HCT116 (cell line): ENCODE measurements around the gene PLK5. TPM values are rescaled to one million over a fixed set of nuclear protein-coding genes. Genes with fewer than 3 reads are reported as not detected.
"Not testable (repeated sequence)": the region's sequence is repeated elsewhere in the genome, so short reads cannot be mapped to it uniquely, and the experiment has no call there.

Experiments used
- ATAC-seq: fragments of 200-7000 bp; cut with Tn5 transposase; 2 replicates; pipeline ENCODE4 v1.9.1; 2020; ENCODE audit warnings: mild to moderate bottlenecking, moderate library complexity
- BruUV-seq: library from RNA; stranded (reverse); fragments of 400-500 nt; replicated peaks from 2 replicates; lab custom pipeline; 2021; lab: Mats Ljungman, UMichigan
- CTCF ChIA-PET: fragments of 300-600 bp; sonication (Branson Sonifier 250); formaldehyde crosslinking; loops from one replicate; lab custom pipeline; 2021; ENCODE audit warnings: antibody characterized with exemption; lab: Charles Lee
- POLR2A ChIA-PET: fragments of 300-600, 350-600 bp; sonication (Branson Sonifier 250); formaldehyde crosslinking; loops from one replicate; lab custom pipeline; 2021; ENCODE audit warnings: antibody characterized with exemption; lab: Charles Lee
- RAD21 ChIA-PET, 2 experiments: fragments of 300-600 bp; sonication (Branson Sonifier 250); formaldehyde crosslinking; loops; one replicate each; lab custom pipeline; 2023; ENCODE audit warnings: low total read pairs in 2 of 2; ENCODE audit not compliant: uncharacterized antibody in 2 of 2, unreplicated experiment in 2 of 2, low non-redundant PET in 1 of 2; lab: Charles Lee
- DNase-seq: peaks from one replicate; pipeline ENCODE4 v3.0.0-alpha.2; 2010; ENCODE audit warnings: low read depth, low spot score
- H2AFZ ChIP-seq: fragments of 200-600 bp; shearing (Covaris generic), sonication (generic); 2 replicates; pipeline ENCODE4 v1.6.1; 2017; ENCODE audit warnings: low read depth, mixed run types, mixed read lengths, antibody characterized with exemption, low read length; ENCODE audit not compliant: poor library complexity, severe bottlenecking
- H3K27ac ChIP-seq: 2 replicates; pipeline ENCODE4 v1.5.1; 2012; ENCODE audit warnings: low read depth, low read length
- H3K27me3 ChIP-seq: fragments of 200-600 bp; sonication (generic); 2 replicates; pipeline ENCODE4 v1.6.1; 2016; ENCODE audit warnings: mixed run types, low read length, mixed read lengths; ENCODE audit not compliant: insufficient read depth
- H3K36me3 ChIP-seq, 2 experiments: fragments of 200-500 bp in 1 of 2; fragments of 200-600 bp in 1 of 2; sonication (Bioruptor generic) in 1 of 2; sonication (generic) in 1 of 2; 2 replicates each; pipeline versions ENCODE4 v1.5.1 to v1.6.1; 2014 to 2016; ENCODE audit warnings: low read length in 2 of 2, inconsistent platforms in 1 of 2, mixed read lengths in 1 of 2, mixed run types in 1 of 2; ENCODE audit not compliant: insufficient read depth in 2 of 2, control insufficient read depth in 1 of 2
- H3K4me1 ChIP-seq, 2 experiments: fragments of 200-600 bp in 1 of 2; sonication (generic) in 1 of 2; 2 replicates each; pipeline versions ENCODE4 v1.5.1 to v1.6.1; 2012 to 2017; ENCODE audit warnings: low read length in 2 of 2, inconsistent platforms in 1 of 2, mild to moderate bottlenecking in 1 of 2, mixed read lengths in 1 of 2, mixed run types in 1 of 2, moderate library complexity in 1 of 2; ENCODE audit not compliant: insufficient read depth in 2 of 2, control insufficient read depth in 1 of 2
- H3K4me2 ChIP-seq: fragments of 200-600 bp; sonication (generic); 2 replicates; pipeline ENCODE4 v1.6.1; 2017; ENCODE audit warnings: mixed run types, low read length, mixed read lengths
- H3K4me3 ChIP-seq, 2 experiments: fragments of 200-600 bp in 1 of 2; sonication (generic) in 1 of 2; replicated peaks in 1 of 2; 2 replicates each; pipeline ENCODE4 v1.5.1; 2011 to 2016; ENCODE audit warnings: low read length in 2 of 2, control low read depth in 1 of 2, low read depth in 1 of 2, mild to moderate bottlenecking in 1 of 2, mixed read lengths in 1 of 2, mixed run types in 1 of 2
- H3K79me2 ChIP-seq: fragments of 200-600 bp; sonication (generic); 2 replicates; pipeline ENCODE4 v1.6.1; 2017; ENCODE audit warnings: mild to moderate bottlenecking, mixed run types, low read length, moderate library complexity, mixed read lengths; ENCODE audit not compliant: insufficient read depth
- H3K9ac ChIP-seq: fragments of 200-600 bp; sonication (generic); 2 replicates; pipeline ENCODE4 v1.6.1; 2016; ENCODE audit warnings: low read length, mixed read lengths
- H3K9me2 ChIP-seq: fragments of 200-600 bp; sonication (generic), shearing (Covaris generic); 2 replicates; pipeline ENCODE4 v1.6.1; 2017; ENCODE audit warnings: mixed run types, mild to moderate bottlenecking, moderate library complexity; ENCODE audit not compliant: insufficient read depth
- H3K9me3 ChIP-seq, 2 experiments: fragments of 200-500 bp in 1 of 2; fragments of 200-600 bp in 1 of 2; sonication (Bioruptor generic) in 1 of 2; sonication (generic) in 1 of 2; 2 replicates each; pipeline ENCODE4 v1.6.1; 2014 to 2017; ENCODE audit warnings: low read length in 2 of 2, mixed read lengths in 2 of 2, inconsistent platforms in 1 of 2, low read depth in 1 of 2, mild to moderate bottlenecking in 1 of 2, mixed run types in 1 of 2, moderate library complexity in 1 of 2; ENCODE audit not compliant: control insufficient read depth in 1 of 2, insufficient read depth in 1 of 2
- H4K20me1 ChIP-seq: fragments of 200-600 bp; sonication (generic), shearing (Covaris generic); 2 replicates; pipeline ENCODE4 v1.6.1; 2017; ENCODE audit warnings: mixed run types, mild to moderate bottlenecking, moderate library complexity; ENCODE audit not compliant: insufficient read depth
- ATF3 ChIP-seq: IDR thresholded peaks from 2 replicates; pipeline ENCODE4 v1.6.1; 2012
- CBX3 ChIP-seq: IDR thresholded peaks from 2 replicates; pipeline ENCODE4 v1.6.1; 2012; ENCODE audit warnings: low read depth
- EGR1 ChIP-seq: IDR thresholded peaks from 2 replicates; pipeline ENCODE4 v1.6.1; 2012; ENCODE audit warnings: low read depth
- EZH2 ChIP-seq: fragments of 200-600 bp; sonication (generic); IDR thresholded peaks from 2 replicates; pipeline ENCODE4 v1.6.1; 2017; ENCODE audit warnings: antibody characterized with exemption, mixed run types
- EZH2phosphoT487 ChIP-seq: fragments of 200-600 bp; IDR thresholded peaks from 2 replicates; pipeline ENCODE4 v1.6.1; 2018; ENCODE audit warnings: antibody characterized with exemption, borderline replicate concordance
- POLR2A ChIP-seq: IDR thresholded peaks from 2 replicates; pipeline ENCODE4 v1.7.0; 2011; ENCODE audit warnings: borderline replicate concordance; ENCODE audit not compliant: insufficient read depth, insufficient read length; ENCODE audit errors: extremely low read depth
- POLR2AphosphoS5 ChIP-seq: IDR thresholded peaks from 2 replicates; pipeline ENCODE4 v1.6.1; 2011; ENCODE audit warnings: mild to moderate bottlenecking, low read depth, low read length, moderate library complexity
- RAD21 ChIP-seq: IDR thresholded peaks from 2 replicates; pipeline ENCODE4 v1.6.1; 2012; ENCODE audit warnings: low read depth, mild to moderate bottlenecking
- SIN3A ChIP-seq: IDR thresholded peaks from 2 replicates; pipeline ENCODE4 v1.6.1; 2012; ENCODE audit warnings: low read depth
- SRF ChIP-seq: IDR thresholded peaks from 2 replicates; pipeline ENCODE4 v1.6.1; 2012; ENCODE audit warnings: low read depth
- TCF7L2 ChIP-seq: IDR thresholded peaks from 2 replicates; pipeline ENCODE4 v1.7.0; 2011; ENCODE audit warnings: borderline replicate concordance, inconsistent platforms; ENCODE audit not compliant: insufficient read depth, insufficient read length; ENCODE audit errors: extremely low read depth
- YY1 ChIP-seq: IDR thresholded peaks from 2 replicates; pipeline ENCODE4 v1.6.1; 2011; ENCODE audit warnings: low read length, low read depth, moderate library complexity, mild to moderate bottlenecking; ENCODE audit not compliant: insufficient replicate concordance; ENCODE audit errors: extremely low read depth
- ZFX ChIP-seq: fragments of 450-650 bp; IDR thresholded peaks from 2 replicates; pipeline ENCODE4 v1.6.1; 2017
- ZNF274 ChIP-seq: fragments of 200-500 bp; sonication (Bioruptor generic); IDR thresholded peaks from 2 replicates; pipeline ENCODE4 v1.6.1; 2014; ENCODE audit warnings: mild to moderate bottlenecking, low read depth, low read length, inconsistent platforms
- intact Hi-C: fragments of 100-400 bp; cut with micrococcal nuclease; formaldehyde crosslinking; loops from 2 replicates; pipeline ENCODE4 v1.10.0; 2022
- total RNA-seq: library from RNA; stranded (reverse); gene quantifications from one replicate; pipeline ENCODE4 v1.2.1, GENCODE V29; 2021; ENCODE audit not compliant: unreplicated experiment
- TF ChIP-seq, protein P1 (sequence below), 3 experiments: fragments of 200-600 bp in 1 of 3; sonication (generic) in 1 of 3; IDR thresholded peaks in 2 of 3; conservative IDR thresholded peaks in 1 of 3; 2 replicates each; pipeline ENCODE4 v1.5.1; 2012 to 2017; ENCODE audit warnings: low read depth in 2 of 3, low read length in 2 of 3, antibody characterized with exemption in 1 of 3, borderline replicate concordance in 1 of 3, control low read depth in 1 of 3, mild to moderate bottlenecking in 1 of 3, mixed read lengths in 1 of 3, mixed run types in 1 of 3, moderate library complexity in 1 of 3; ENCODE audit not compliant: insufficient read depth in 1 of 3
- TF ChIP-seq, protein P2 (sequence below): IDR thresholded peaks from 2 replicates; pipeline ENCODE4 v1.6.1; 2012

The PLK5 gene
- total RNA-seq, 1 experiment from 2014 or later: not detected

DNA sequence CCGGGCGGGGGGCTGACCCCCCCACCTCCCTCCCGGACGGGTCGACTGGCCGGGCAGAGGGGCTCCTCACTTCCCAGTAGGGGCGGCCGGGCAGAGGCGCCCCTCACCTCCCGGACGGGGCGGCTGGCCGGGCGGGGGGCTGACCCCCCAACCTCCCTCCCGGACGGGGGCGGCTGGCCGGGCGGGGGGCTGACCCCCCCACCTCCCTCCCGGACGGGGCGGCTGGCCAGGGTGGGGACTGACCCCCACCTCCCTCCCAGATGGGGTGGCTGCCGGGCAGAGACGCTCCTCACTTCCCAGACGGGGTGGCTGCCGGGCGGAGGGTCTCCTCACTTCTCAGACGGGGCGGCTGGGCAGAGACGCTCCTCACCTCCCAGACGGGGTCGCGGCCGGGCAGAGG is 24.6 kb upstream of the PLK5 start:
- H3K4me2 ChIP-seq, H3K9me2 ChIP-seq, H2AFZ ChIP-seq, RAD21 ChIA-PET, H3K27ac ChIP-seq, H3K27me3 ChIP-seq, H4K20me1 ChIP-seq, CTCF ChIA-PET, POLR2A ChIA-PET, intact Hi-C loops, ATAC-seq, H3K79me2 ChIP-seq, DNase-seq, H3K9me3 ChIP-seq, H3K36me3 ChIP-seq, H3K9ac ChIP-seq, BruUV-seq, H3K4me3 ChIP-seq: not testable (repeated sequence)
- peaks cover 4 to 25% of the 10 kb centered on the region in 2 experiments; a peak in 3 of 4 replicates for H3K4me1 ChIP-seq

DNA sequence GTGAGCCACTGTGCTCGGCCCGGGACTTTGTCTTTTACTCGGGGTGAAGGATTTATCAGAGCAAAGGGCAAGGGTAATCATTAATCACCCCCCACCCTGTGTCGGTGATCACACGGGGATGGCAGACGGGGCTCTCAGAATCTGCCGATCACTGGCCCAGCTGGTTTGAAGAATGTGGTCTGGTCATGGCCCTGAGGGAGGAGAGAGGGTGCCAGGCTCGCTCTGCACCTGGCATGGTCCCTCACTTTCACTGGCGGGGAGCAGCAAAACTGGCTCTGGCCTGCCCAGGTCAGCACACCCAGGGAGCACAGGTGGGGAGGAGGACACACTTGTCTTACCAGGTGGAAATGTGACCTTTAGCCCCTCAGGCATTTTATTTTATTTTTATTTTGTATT is 22.7 kb upstream of the PLK5 start:
- no peak overlapping the region for H2AFZ ChIP-seq
- H3K9ac ChIP-seq: no peak overlapping the region
- H3K4me1 ChIP-seq: peaks cover 4 to 25% of the 10 kb centered on the region in 2 experiments; a peak in 3 of 4 replicates
- no TSS peak for BruUV-seq
- no peaks in the 10 kb centered on the region for H3K36me3 ChIP-seq
- H3K4me3 ChIP-seq: no peak overlapping the region
- DNase-seq (no peak), ATAC-seq (no peak)
- no peaks in the 10 kb centered on the region for H3K79me2 ChIP-seq
- no peaks in the 10 kb centered on the region for H3K9me3 ChIP-seq
- no peaks in the 10 kb centered on the region for H3K9me2 ChIP-seq
- H3K27me3 ChIP-seq: no peaks in the 10 kb centered on the region
- intact Hi-C loops: no loop called here
- ChIA-PET RAD21 (no interaction called here), POLR2A (no interaction called here), CTCF (interaction anchor here (1.1 kb wide), 1 partner anchor 10 kb away, joined by 4 read pairs; the partner anchor contains the start of gene REEP6)
- H4K20me1 ChIP-seq: no peaks in the 10 kb centered on the region
- no peak overlapping the region for H3K27ac ChIP-seq
- H3K4me2 ChIP-seq: no peak overlapping the region
- no peak for TF ChIP-seq ZNF274
- TF ChIP-seq SRF: no peak
- TF ChIP-seq, protein P1, sequence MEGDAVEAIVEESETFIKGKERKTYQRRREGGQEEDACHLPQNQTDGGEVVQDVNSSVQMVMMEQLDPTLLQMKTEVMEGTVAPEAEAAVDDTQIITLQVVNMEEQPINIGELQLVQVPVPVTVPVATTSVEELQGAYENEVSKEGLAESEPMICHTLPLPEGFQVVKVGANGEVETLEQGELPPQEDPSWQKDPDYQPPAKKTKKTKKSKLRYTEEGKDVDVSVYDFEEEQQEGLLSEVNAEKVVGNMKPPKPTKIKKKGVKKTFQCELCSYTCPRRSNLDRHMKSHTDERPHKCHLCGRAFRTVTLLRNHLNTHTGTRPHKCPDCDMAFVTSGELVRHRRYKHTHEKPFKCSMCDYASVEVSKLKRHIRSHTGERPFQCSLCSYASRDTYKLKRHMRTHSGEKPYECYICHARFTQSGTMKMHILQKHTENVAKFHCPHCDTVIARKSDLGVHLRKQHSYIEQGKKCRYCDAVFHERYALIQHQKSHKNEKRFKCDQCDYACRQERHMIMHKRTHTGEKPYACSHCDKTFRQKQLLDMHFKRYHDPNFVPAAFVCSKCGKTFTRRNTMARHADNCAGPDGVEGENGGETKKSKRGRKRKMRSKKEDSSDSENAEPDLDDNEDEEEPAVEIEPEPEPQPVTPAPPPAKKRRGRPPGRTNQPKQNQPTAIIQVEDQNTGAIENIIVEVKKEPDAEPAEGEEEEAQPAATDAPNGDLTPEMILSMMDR (IDR thresholded peaks at IDR 0.05 in 2 of 3, conservative IDR thresholded peaks at IDR 0.05 in 1 of 3; ENCODE audit: borderline replicate concordance in 1 of 3, insufficient read depth in 1 of 3, low read depth in 2 of 3, low read length in 2 of 3): no peak
- TF ChIP-seq, protein P2, sequence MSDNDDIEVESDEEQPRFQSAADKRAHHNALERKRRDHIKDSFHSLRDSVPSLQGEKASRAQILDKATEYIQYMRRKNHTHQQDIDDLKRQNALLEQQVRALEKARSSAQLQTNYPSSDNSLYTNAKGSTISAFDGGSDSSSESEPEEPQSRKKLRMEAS: no peak
- TF ChIP-seq RAD21: no peak
- TF ChIP-seq TCF7L2: no peak
- no peak for TF ChIP-seq EGR1
- no peak for TF ChIP-seq POLR2AphosphoS5
- TF ChIP-seq SIN3A: no peak
- no peak for TF ChIP-seq ZFX
- no peak for TF ChIP-seq ATF3
- no peak for TF ChIP-seq EZH2phosphoT487
- TF ChIP-seq YY1: no peak
- no peak for TF ChIP-seq POLR2A
- no peak for TF ChIP-seq EZH2
- TF ChIP-seq CBX3: no peak
